Activated CD4-positive, alpha-beta T cell treated with anti-CD3 and anti-CD28 coated beads, Interleukin-2, amount 50 U/mL, for 4 hours (primary cell): ENCODE measurements around the gene FOXQ1.

ENCODE experiments used
- DNase-seq, 2 experiments: peaks; one replicate each; pipeline ENCODE4 v3.0.0-alpha.2; 2020

Gene FOXQ1

GRCh38 chr6:1311400-1312202, at the start of gene FOXQ1:
Gene FOXQ1 (plus strand): TSS chr6:1312098. CDS start chr6:1312705, 607 bp downstream.
- no peak for DNase-seq

- DNase-seq, result no peak
Observed at GRCh38 chr6:1262704-1263038, 49.2 kb upstream of the FOXQ1 start.

DNA sequence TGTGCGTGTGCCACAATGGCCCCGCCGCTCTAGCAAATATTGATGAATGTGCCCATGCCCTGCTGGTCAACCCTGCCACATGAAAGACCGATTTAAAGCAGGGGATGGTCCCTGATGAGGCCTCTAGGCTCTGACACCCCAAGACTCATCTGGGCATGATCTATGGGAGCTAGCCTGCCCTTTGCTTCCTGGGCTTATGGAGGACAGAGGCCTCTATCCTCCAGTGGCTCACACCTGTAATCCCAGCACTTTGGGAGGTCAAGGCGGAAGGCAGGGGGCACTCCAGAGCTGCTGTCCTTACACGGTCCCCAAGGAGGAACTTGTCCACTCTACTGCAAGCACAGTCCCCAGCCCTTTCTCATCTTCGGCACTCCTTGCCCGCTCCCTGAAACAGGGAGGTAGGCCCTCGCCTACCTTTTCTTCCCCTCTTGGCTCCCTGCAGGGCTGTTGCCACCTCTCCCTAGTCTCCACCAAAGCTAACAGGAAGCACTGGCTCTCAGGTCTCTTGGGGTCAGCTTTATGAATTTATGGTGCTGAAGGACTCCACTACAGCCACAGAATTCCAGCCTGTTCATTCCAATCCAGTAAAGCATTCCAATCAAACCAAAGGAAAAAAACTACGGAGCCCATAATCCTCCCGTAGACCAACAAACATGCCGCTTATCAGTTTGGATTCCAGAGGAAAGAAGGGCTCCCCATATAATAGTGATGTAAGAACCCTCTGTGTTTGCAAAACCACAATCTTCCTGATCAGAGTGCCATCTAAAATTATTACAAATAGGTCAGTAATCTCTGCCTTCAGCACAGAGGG, 48.7 kb upstream of the FOXQ1 start:
- no peak for DNase-seq

DNA sequence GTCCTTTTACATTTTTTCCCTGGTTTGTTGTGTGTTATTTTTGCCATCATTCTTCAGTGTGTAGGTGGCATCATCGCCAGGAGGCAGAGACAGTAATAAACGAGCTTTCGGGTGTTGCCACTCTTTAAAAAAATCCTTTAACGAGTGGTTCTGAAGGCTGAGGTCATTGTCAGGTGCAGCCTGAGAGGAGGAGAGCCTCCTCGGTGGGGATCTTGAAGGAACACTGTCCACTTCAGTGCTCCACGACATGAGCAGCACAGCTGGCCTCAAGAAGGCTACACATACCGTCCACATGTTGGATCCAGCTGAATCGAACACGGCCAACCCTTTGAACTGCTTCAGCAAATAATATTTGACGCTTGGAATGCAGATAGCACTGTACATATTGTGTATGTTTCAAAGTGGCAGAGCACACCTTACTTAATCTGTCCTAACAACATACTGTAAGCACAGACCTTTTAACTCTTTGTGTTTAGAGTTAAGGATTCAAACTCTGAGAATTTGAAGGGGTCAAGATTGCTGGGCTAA, 48.0 kb upstream of the FOXQ1 start:
- no peak for DNase-seq

GRCh38 chr6:1264619-1265445, 47.1 kb upstream of the FOXQ1 start:
- DNase-seq, result no peak

- DNase-seq, result no peak
Observed at GRCh38 chr6:1266686-1267056, 45.2 kb upstream of the FOXQ1 start.

GRCh38 chr6:1267057-1267732, 44.7 kb upstream of the FOXQ1 start:
- DNase-seq, result no peak

GRCh38 chr6:1267790-1268762, 43.8 kb upstream of the FOXQ1 start:
- no peak for DNase-seq

- no peak for DNase-seq
Observed at GRCh38 chr6:1271071-1271763, 40.7 kb upstream of the FOXQ1 start.

DNA sequence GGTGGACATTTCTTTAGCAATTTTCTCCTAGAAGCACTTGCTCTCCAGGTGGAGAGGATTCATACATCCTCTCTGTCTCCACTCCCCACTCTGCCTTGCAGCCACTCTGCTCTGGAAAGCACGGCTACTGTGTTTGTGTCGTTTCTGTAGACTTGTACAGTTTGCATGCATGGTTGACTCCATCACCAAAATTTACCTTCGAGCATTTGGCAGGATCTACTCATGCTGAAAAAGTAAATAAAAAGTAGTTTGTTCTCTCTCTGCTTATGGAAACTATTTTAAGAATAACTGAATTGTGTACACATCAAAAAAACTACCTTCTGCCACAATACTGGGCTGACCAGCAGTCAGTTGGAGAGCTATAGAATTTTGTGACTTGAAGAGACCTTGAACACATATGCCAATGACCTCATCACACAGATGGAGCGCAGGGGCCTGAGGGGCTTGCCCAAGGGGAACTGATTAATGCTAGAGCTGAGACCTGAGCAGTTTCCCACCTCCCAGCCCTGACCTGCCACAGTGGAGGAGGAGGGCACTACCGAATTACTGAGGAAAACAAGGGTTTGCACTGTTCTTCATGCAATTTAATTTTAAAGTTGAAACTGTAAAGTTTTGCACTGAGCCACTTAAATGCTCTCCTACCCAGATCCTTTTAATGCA, 33.7 kb upstream of the FOXQ1 start:
- no peak for DNase-seq

DNA sequence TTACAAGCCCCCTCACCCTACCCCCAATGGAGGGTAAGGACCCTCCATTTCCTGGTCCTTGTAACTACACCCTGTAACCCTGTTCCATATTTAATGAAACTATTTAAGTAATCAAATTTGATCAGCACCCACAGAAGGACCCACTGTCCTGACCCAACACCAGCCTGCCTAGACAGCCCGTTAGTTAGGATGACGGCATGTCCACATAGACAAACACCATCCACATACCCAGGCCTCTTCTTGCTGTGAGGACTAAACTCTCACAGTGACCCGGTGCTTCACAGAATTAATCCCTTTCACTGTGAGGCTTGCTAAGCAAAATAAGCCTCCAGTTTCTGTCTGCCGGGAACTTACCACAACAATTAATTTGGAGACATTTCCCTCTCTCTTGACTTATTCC, 32.8 kb upstream of the FOXQ1 start:
- no peak for DNase-seq

DNA sequence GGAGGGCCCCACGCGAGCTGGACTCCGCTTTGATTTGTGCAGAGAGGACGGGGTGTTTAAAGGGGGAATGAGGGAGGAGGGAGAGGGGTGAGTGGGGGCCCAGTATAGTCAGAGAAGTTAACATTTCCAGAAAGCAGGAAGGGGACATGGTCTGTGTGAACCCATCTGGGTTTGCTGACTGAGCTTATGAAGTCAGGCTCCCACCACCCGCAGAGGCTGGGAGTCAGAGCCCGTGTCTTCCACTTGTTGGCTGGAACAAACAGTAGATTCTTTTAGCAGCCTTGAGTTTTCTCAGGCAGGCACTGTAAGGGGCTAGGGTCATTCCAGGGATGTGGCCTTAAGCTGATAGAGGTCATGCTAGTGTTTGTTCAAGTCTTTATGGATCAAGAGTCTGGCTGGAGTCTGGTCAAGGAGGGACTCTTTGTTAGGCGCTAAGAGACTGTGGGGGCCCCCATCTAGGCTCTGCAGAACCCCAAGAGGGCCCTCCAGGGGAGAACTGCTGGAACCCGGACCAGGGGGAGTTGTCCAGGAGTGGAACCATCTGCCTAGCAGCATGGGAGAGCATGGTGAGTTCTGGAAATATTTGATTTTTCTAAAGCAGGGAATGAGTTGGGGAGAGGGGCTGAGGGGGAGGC, 31.1 kb upstream of the FOXQ1 start:
- no peak for DNase-seq

- DNase-seq, result no peak
Observed at GRCh38 chr6:1281746-1282145, 30.2 kb upstream of the FOXQ1 start.

- no peak for DNase-seq
Observed at GRCh38 chr6:1283501-1283900, 28.4 kb upstream of the FOXQ1 start.

DNA sequence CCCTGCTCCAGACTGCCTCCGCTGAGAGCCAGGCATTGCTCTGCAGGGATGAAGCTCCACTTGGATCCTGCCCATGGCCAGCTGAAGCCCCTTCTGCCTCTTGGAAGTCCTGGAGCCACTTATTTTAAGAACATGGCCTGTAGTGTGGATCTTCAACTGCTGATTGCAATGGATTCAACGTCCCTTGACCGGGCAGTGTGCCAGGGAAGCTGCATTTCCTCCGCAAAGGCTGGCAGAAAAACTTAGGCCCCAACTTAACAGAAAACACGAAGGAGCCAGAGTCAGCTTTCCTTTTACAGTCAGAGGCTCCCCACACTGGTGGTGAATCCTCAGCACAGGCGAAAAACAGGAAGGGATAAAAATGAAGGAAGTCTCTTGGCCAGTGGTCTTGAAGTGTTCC, 26.3 kb upstream of the FOXQ1 start:
- DNase-seq, result no peak

DNA sequence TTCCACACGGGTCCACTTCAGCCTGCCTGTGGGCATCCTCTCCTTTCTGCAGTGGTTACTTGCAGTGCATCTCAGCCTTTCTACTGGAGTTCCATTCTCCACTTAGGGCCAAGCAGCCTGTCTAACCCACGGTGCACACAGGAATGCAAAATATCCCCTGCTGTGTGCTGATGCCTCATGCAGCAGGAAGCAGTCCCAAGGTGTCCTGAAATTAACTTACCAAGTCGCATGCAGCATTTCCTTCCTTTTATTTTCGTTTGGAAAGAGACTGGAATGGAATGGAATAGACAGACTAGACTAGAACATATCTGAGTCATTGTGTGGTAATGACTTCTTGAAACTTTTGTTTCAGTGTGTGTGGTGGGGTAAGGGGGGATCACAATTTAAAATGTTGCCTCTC, 25.9 kb upstream of the FOXQ1 start:
- DNase-seq, result no peak

- DNase-seq, result no peak
Observed at GRCh38 chr6:1287103-1287591, 24.8 kb upstream of the FOXQ1 start.

DNA sequence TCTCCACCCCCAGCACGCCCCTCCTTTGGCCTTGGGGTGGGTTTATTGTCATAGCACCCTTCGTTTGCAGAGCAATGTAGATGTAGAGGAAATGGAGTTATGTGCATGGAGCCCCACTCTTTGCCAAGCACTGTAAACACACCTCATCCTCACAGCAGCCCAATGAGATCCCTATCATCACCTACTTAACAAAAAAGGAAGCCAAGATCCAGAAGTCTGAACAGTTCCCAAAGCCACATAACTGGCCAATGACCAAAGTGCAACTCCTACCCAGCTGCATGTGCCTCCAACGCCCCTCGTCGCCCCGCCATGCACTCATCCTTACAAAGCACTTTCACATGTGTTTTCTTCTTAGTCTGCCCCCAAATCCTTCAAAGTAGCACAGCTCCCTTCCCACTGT, 21.8 kb upstream of the FOXQ1 start:
- no peak for DNase-seq

DNA sequence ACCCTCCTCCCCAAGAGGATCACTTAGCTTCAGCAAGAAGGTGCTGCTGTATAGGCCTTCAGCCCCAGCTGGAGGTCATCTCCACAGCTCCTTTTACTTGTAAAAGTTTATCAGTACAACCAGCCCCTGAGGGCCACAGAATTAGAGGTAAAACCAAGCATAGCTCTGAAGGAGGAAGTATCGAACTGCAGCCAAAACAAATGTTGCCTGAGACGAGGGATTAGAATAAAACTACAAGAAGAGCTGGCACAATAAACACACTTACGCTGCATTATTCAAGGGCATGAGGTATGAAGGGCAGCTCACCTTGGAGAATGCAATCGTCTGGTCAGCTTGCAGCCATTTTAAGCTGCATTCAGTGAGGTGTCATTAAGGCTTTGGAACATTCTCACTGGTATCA, 21.1 kb upstream of the FOXQ1 start:
- no peak for DNase-seq

GRCh38 chr6:1291381-1291780, 20.5 kb upstream of the FOXQ1 start:
- DNase-seq, result no peak
